ENCODE data around the gene C1QL4.

DNA sequence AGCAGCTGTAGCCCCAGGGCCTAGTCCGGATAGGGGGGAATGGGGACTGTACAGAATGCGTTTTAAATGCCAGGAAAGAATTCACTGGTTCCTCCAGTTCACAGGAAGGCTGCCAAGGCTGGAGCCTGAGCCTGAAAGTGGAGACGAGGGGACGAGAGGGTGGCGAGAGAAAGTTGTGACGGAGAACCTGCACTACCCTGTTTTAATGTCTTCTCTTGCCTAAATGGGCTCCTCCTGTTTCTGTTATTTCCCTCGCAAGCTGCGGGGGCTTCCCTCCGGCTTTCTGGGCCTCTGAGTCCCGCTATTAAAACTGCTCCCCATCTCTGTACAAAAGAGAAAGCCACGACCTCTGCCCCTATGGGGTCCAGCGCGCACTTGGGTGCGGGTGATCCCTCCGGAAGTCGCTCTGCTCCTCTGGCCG lies 4.5 kb downstream of the C1QL4 start:
- TF ChIP-seq, protein P1, sequence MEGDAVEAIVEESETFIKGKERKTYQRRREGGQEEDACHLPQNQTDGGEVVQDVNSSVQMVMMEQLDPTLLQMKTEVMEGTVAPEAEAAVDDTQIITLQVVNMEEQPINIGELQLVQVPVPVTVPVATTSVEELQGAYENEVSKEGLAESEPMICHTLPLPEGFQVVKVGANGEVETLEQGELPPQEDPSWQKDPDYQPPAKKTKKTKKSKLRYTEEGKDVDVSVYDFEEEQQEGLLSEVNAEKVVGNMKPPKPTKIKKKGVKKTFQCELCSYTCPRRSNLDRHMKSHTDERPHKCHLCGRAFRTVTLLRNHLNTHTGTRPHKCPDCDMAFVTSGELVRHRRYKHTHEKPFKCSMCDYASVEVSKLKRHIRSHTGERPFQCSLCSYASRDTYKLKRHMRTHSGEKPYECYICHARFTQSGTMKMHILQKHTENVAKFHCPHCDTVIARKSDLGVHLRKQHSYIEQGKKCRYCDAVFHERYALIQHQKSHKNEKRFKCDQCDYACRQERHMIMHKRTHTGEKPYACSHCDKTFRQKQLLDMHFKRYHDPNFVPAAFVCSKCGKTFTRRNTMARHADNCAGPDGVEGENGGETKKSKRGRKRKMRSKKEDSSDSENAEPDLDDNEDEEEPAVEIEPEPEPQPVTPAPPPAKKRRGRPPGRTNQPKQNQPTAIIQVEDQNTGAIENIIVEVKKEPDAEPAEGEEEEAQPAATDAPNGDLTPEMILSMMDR (IDR thresholded peaks at IDR 0.05), result no peak
- no peak for TF ChIP-seq POLR2A (IDR thresholded peaks at IDR 0.05)
